HepG2 (cell line): ENCODE data around the gene KRT3. TPM values are rescaled to one million over a fixed set of nuclear protein-coding genes. Genes with fewer than 3 reads are reported as not detected.

Experiments used
- ATAC-seq: fragments of 200-7000 bp; cut with Tn5 transposase; 3 replicates; pipeline ENCODE4 v1.9.1; 2020; ENCODE audit warnings: mild to moderate bottlenecking, moderate library complexity
- BruUV-seq: library from RNA; stranded (reverse); fragments of 400-500 nt; replicated peaks from 2 replicates; lab custom pipeline; 2021; lab: Mats Ljungman, UMichigan
- CTCF ChIA-PET: fragments of 300-600 bp; formaldehyde crosslinking; extraction: SDS; loops from one replicate; lab custom pipeline; 2021; ENCODE audit warnings: low total read pairs, inconsistent platforms, low intra/inter-chr PET ratio; lab: Yijun Ruan, JAX
- POLR2A ChIA-PET: fragments of 350-600 bp; sonication (Branson Sonifier 250); formaldehyde crosslinking; loops from one replicate; lab custom pipeline; 2020; ENCODE audit warnings: antibody characterized with exemption, inconsistent platforms; lab: Yijun Ruan, JAX
- DNase-seq: peaks from one replicate; pipeline ENCODE4 v3.0.0-alpha.2; 2015; ENCODE audit warnings: low spot score
- FAIRE-seq: peaks from 3 replicates; lab custom pipeline; 2011; peaks lifted over from hg19 to GRCh38; lab: Jason Lieb, UNC
- H2AFZ ChIP-seq: one replicate; pipeline ENCODE4 v1.6.1; 2011; ENCODE audit warnings: low read length, inconsistent platforms
- H3K27ac ChIP-seq: fragments of 300-600 bp; 3 replicates; pipeline ENCODE4 v1.8.0; 2011; ENCODE audit warnings: mixed run types, mild to moderate bottlenecking, mixed read lengths, low read length, inconsistent platforms; ENCODE audit not compliant: insufficient read depth; ENCODE audit errors: extremely low read length
- H3K27me3 ChIP-seq, 2 experiments: fragments of 200-600 bp in 1 of 2; 2 replicates in 1 of 2; 3 replicates in 1 of 2; pipeline versions ENCODE4 v1.6.0 to v1.8.0; 2011; ENCODE audit warnings: low read length in 2 of 2, mild to moderate bottlenecking in 2 of 2, moderate library complexity in 2 of 2, inconsistent platforms in 1 of 2; ENCODE audit not compliant: insufficient read depth in 2 of 2, control insufficient read depth in 1 of 2
- H3K36me3 ChIP-seq, 2 experiments: fragments of 200-600 bp in 1 of 2; replicated peaks in 1 of 2; 2 replicates in 1 of 2; 3 replicates in 1 of 2; pipeline versions ENCODE4 v1.5.1 to v1.8.0; 2011; ENCODE audit warnings: low read length in 2 of 2, inconsistent platforms in 1 of 2; ENCODE audit not compliant: insufficient read depth in 2 of 2, control insufficient read depth in 1 of 2
- H3K4me1 ChIP-seq: 2 replicates; pipeline ENCODE4 v1.5.1; 2012; ENCODE audit warnings: low read length, inconsistent platforms; ENCODE audit not compliant: insufficient read depth
- H3K4me2 ChIP-seq: 2 replicates; pipeline ENCODE4 v1.6.0; 2011; ENCODE audit warnings: low read depth, low read length, inconsistent platforms
- H3K4me3 ChIP-seq, 3 experiments: fragments of 200-600 bp in 1 of 3; sonication (generic), shearing (Covaris generic) in 1 of 3; replicated peaks in 1 of 3; 2 replicates each; pipeline ENCODE4 v1.5.1; 2011 to 2016; ENCODE audit warnings: low read length in 3 of 3, inconsistent platforms in 2 of 3, low read depth in 2 of 3, mild to moderate bottlenecking in 2 of 3, control low read depth in 1 of 3, mixed read lengths in 1 of 3; ENCODE audit not compliant: insufficient read depth in 1 of 3
- H3K79me2 ChIP-seq: one replicate; pipeline ENCODE4 v1.6.1; 2011; ENCODE audit warnings: low read length, inconsistent platforms; ENCODE audit not compliant: insufficient read depth
- H3K9ac ChIP-seq: 2 replicates; pipeline ENCODE4 v1.6.0; 2011; ENCODE audit warnings: mild to moderate bottlenecking, low read depth, low read length, inconsistent platforms; ENCODE audit not compliant: insufficient read depth
- H3K9me3 ChIP-seq: 2 replicates; pipeline ENCODE4 v1.5.1; 2012; ENCODE audit warnings: mild to moderate bottlenecking, low read length
- H4K20me1 ChIP-seq: 2 replicates; pipeline ENCODE4 v1.6.0; 2011; ENCODE audit warnings: inconsistent platforms, mild to moderate bottlenecking, low read length, moderate library complexity; ENCODE audit not compliant: insufficient read depth
- KLF16 ChIP-seq, 2 experiments: sonication (generic) in 1 of 2; formaldehyde crosslinking in 1 of 2; IDR thresholded peaks; 2 replicates each; pipeline versions ENCODE4 v1.6.1 to v1.8.0; 2016 to 2023; ENCODE audit warnings: missing genetic modification reagents in 2 of 2, missing compliant biosample characterization in 1 of 2
- THAP7 ChIP-seq: sonication (generic); formaldehyde crosslinking; IDR thresholded peaks from 2 replicates; pipeline ENCODE4 v1.8.1; 2023; ENCODE audit warnings: mild to moderate bottlenecking, missing genetic modification reagents
- ZFP1 ChIP-seq: IDR thresholded peaks from 2 replicates; pipeline ENCODE4 v1.6.1; 2016
- ZFY ChIP-seq: sonication (generic); formaldehyde crosslinking; IDR thresholded peaks from 2 replicates; pipeline ENCODE4 v1.4.0; 2020; ENCODE audit warnings: missing genetic modification reagents
- ZKSCAN1 ChIP-seq: fragments of 150-350 bp; IDR thresholded peaks from 2 replicates; pipeline ENCODE4 v1.6.1; 2014; ENCODE audit warnings: low read length
- ZNF782 ChIP-seq: sonication (generic); formaldehyde crosslinking; IDR thresholded peaks from 2 replicates; pipeline ENCODE4 v1.4.0; 2020; ENCODE audit warnings: missing genetic modification reagents, mild to moderate bottlenecking, borderline replicate concordance
- WGBS: methylation state at CpG from one replicate; pipeline ENCODE4 v1.1.6; 2017; ENCODE audit warnings: low lambda C conversion rate; 5-methylcytosine and 5-hydroxymethylcytosine counted together
- in situ Hi-C: cut with HindIII; loops from 2 replicates; pipeline ENCODE4 v1.10.0; 2017; ENCODE audit warnings: low pct_unique_long_range_greater_than_20kb; ENCODE audit not compliant: extremely low pct_ligation_motif_present
- intact Hi-C: fragments of 100-400 bp; cut with micrococcal nuclease; formaldehyde crosslinking; loops from one replicate; pipeline ENCODE4 v1.10.0; 2022; ENCODE audit not compliant: unreplicated experiment
- polyA plus RNA-seq, 8 experiments: library from polyadenylated mRNA; depleted of rRNA in 3 of 8; stranded (reverse) in 7 of 8; unstranded in 1 of 8; fragments of >200 nt; fragmentation: Illumina TruSeq in 4 of 8; extraction: Trizol in 4 of 8; gene quantifications; 2 replicates each; pipeline versions ENCODE4 v1.2.1 to v1.2.3, GENCODE V29; 2011 to 2016; ENCODE audit warnings: low read depth in 4 of 8, missing spikeins in 1 of 8, mixed read lengths in 1 of 8; ENCODE audit not compliant: insufficient read depth in 1 of 8
- total RNA-seq, 5 experiments: library from RNA; depleted of rRNA; stranded (reverse); fragments of >200 nt; fragmentation: Illumina TruSeq; extraction: Trizol; gene quantifications; 2 replicates each; pipeline ENCODE4 v1.2.3, GENCODE V29; 2016; ENCODE audit warnings: low read depth in 1 of 5
- TF ChIP-seq, protein P1 (sequence below): sonication (generic); IDR thresholded peaks from 2 replicates; pipeline ENCODE4 v1.6.1; 2016; ENCODE audit warnings: low read depth, borderline replicate concordance

The KRT3 gene
- total and polyA plus RNA-seq, 2 of the 13 experiments (the other 11 are each of a cell fraction or from before 2014, with no cell fraction given) = not detected

GRCh38 chr12:52784909-52785308, 11.0 kb downstream of the KRT3 start (continued):
- TF ChIP-seq ZNF782 (CRISPR knock-in tag) (no peak), KLF16 (CRISPR knock-in tag; IDR thresholded peaks at IDR 0.05) (no peak)
- TF ChIP-seq, protein P1, sequence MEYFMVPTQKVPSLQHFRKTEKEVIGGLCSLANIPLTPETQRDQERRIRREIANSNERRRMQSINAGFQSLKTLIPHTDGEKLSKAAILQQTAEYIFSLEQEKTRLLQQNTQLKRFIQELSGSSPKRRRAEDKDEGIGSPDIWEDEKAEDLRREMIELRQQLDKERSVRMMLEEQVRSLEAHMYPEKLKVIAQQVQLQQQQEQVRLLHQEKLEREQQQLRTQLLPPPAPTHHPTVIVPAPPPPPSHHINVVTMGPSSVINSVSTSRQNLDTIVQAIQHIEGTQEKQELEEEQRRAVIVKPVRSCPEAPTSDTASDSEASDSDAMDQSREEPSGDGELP = no peak

DNA sequence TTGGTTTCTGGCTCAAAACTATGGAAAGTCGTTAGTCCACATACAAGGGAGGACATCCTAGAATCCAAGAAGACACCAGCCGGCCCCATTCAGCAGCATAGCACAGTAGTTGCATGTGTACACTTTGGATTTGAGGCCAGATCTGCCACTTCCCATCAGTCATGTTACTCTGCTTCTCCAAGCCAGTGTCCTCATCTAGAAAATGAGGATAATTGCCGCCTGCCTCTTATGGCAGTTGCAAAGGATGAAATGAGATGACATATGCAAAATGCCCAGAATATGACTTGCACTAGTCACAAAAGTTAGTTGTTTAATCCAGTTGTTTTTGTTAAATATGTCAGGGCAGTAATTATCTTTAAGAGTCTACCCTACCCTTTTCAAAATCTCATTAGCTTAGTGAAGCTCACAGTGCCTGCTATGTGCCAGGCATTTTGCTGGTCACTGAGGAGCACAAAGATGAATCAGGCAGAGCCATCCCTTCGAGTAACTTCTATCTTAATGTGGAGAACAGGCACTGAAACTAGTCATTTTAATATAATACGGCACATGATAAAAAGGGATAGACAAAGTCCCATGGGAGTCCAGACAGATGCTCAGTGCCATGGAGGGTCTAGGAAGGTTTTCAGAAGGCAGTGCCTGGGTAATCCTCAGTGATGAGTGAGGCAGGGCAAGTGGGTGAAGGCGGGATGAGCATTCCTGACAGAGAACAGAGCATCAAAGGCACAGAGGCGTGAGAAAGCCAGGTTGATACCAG, 12.2 kb downstream of the KRT3 start:
- Histone ChIP-seq H4K20me1 (no peaks in the 10 kb centered on the region), H3K27ac (no peak overlapping the region), H3K79me2 (no peaks in the 10 kb centered on the region), H3K36me3 (no peaks in the 10 kb centered on the region), H3K9me3 (no peaks in the 10 kb centered on the region), H3K9ac (no peak overlapping the region), H2AFZ (no peak overlapping the region), H3K4me2 (no peak overlapping the region), H3K4me1 (no peaks in the 10 kb centered on the region), H3K4me3 (no peak overlapping the region), H3K27me3 (peaks cover 0 to 13% of the 10 kb centered on the region in 2 experiments; a peak in 2 of 5 replicates)
- ChIA-PET POLR2A (no interaction called here), CTCF (no interaction called here)
- TF ChIP-seq ZKSCAN1 (no peak), THAP7 (CRISPR knock-in tag) (no peak), ZFP1 (CRISPR knock-in tag) (no peak), ZFY (no peak)
- intact Hi-C loops (no loop called here), in situ Hi-C loops (no loop called here)
- DNase-seq (no peak), ATAC-seq (no peak), FAIRE-seq (no peak)
- 8% methylated on average over 6 of the region's 7 CpGs for WGBS
- no TSS peak for BruUV-seq
